ENCODE measurements around the gene GJA9. TPM values are rescaled to one million over a fixed set of nuclear protein-coding genes. Genes with fewer than 3 reads are reported as not detected.

Gene GJA9
- total RNA-seq, 2 donors from 2014 or later, result not detected

DNA sequence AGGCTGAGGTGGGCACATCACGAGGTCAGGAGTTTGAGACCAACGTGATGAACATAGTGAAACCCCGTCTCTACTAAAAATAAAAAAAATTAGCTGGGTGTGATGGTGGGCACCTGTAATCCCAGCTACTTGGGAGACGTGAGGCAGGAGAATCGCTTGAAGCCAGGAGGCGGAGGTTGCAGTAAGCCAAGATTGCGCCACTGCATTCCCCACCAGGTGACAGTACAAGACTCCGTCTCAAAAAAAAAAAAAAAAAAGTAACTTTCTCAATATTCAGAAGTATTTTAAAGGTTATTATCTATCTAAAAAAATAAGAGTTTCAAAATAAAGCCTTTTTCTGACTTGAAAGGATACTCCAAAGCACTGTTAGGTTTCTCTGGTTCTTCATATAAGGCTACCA, 14.2 kb downstream of the GJA9 start:
- no peaks in the 10 kb centered on the region for H3K36me3 ChIP-seq

DNA sequence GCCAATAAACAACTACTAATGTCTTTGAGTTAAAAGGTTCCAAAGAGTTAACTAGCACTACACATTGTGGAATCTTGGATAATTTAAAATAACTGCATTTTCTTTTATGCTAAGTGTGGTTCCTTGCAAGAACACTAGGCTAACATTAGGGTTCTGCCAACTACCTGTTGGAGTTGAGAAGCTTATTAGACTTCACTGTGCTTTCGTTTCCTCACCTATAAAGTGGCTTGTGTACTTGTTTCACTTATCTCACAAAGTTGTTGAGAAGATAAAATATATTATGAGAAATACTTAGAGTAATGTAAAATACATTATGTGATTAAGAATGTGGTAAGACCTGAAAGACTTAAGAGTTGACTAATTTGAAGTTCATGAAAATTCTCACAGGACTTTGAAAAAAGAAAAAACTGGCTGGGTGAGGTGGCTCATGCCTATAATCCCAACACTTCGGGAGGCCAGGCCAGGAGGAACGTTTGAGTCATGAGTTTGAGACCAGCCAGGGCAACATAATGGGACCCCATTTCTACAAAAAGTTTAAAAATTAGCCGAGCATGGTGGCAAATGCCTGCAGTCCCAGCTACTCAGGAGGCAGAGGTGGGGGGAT, 16.2 kb downstream of the GJA9 start:
- TF ChIP-seq, protein P1, sequence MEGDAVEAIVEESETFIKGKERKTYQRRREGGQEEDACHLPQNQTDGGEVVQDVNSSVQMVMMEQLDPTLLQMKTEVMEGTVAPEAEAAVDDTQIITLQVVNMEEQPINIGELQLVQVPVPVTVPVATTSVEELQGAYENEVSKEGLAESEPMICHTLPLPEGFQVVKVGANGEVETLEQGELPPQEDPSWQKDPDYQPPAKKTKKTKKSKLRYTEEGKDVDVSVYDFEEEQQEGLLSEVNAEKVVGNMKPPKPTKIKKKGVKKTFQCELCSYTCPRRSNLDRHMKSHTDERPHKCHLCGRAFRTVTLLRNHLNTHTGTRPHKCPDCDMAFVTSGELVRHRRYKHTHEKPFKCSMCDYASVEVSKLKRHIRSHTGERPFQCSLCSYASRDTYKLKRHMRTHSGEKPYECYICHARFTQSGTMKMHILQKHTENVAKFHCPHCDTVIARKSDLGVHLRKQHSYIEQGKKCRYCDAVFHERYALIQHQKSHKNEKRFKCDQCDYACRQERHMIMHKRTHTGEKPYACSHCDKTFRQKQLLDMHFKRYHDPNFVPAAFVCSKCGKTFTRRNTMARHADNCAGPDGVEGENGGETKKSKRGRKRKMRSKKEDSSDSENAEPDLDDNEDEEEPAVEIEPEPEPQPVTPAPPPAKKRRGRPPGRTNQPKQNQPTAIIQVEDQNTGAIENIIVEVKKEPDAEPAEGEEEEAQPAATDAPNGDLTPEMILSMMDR (IDR thresholded peaks at IDR 0.05), result no peak
- Histone ChIP-seq H3K9me3 (no peaks in the 10 kb centered on the region), H3K27me3 (replicated peaks; ENCODE audit: insufficient read depth) (no peaks in the 10 kb centered on the region), H3K4me3 (no peak overlapping the region), H3K36me3 (no peaks in the 10 kb centered on the region), H3K27ac (no peak overlapping the region), H3K4me1 (ENCODE audit: control insufficient read depth in 1 of 2, low read depth in 2 of 2) (peaks cover 6 to 30% of the 10 kb centered on the region in 2 donors)
- ATAC-seq (ENCODE audit: insufficient number of reproducible peaks, low FRiP score, low read depth) (no peak), DNase-seq (ENCODE audit: low spot score) (no peak)

More for the DNA sequence above, 14.2 kb downstream of the GJA9 start:
- H3K27ac ChIP-seq, result no peak overlapping the region
- TF ChIP-seq, protein P1 (IDR thresholded peaks at IDR 0.05), result no peak
- peaks cover 0 to 18% of the 10 kb centered on the region in 2 donors for H3K4me1 ChIP-seq (ENCODE audit: control insufficient read depth in 1 of 2, low read depth in 2 of 2)
- DNase-seq (ENCODE audit: low spot score) (no peak), ATAC-seq (ENCODE audit: insufficient number of reproducible peaks, low FRiP score, low read depth) (no peak)
- no peaks in the 10 kb centered on the region for H3K27me3 ChIP-seq (replicated peaks; ENCODE audit: insufficient read depth)
- no peaks in the 10 kb centered on the region for H3K9me3 ChIP-seq
- no peak overlapping the region for H3K4me3 ChIP-seq

DNA sequence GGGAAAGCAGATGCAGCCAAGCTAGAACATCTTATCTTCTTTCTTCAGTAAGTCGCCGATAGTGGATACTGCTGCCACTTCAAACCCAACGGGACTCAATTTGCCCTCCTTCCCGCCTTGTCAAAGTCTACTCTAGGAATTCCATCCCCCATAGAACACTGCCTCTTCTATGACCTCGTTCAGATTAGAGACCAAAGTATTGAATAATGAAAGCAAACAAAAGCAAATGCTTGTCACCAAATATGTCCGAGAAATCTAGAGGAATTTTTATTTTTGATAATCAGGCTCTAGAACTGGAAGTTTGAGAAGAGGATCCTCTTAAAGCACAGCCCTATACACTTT, 21.0 kb downstream of the GJA9 start:
- Histone ChIP-seq H3K36me3 (peaks cover 9% of the 10 kb centered on the region), H3K27ac (peak overlapping the region in 1 of 2 donors; percentile 6), H3K9me3 (no peaks in the 10 kb centered on the region), H3K4me1 (ENCODE audit: control insufficient read depth in 1 of 2, low read depth in 2 of 2) (peaks cover 23 to 51% of the 10 kb centered on the region in 2 donors), H3K27me3 (replicated peaks; ENCODE audit: insufficient read depth) (no peaks in the 10 kb centered on the region), H3K4me3 (peak overlapping the region; percentile 90)
- ATAC-seq (ENCODE audit: insufficient number of reproducible peaks, low FRiP score, low read depth) (no peak), DNase-seq (ENCODE audit: low spot score) (no peak)
- TF ChIP-seq, protein P1 (IDR thresholded peaks at IDR 0.05), result no peak

DNA sequence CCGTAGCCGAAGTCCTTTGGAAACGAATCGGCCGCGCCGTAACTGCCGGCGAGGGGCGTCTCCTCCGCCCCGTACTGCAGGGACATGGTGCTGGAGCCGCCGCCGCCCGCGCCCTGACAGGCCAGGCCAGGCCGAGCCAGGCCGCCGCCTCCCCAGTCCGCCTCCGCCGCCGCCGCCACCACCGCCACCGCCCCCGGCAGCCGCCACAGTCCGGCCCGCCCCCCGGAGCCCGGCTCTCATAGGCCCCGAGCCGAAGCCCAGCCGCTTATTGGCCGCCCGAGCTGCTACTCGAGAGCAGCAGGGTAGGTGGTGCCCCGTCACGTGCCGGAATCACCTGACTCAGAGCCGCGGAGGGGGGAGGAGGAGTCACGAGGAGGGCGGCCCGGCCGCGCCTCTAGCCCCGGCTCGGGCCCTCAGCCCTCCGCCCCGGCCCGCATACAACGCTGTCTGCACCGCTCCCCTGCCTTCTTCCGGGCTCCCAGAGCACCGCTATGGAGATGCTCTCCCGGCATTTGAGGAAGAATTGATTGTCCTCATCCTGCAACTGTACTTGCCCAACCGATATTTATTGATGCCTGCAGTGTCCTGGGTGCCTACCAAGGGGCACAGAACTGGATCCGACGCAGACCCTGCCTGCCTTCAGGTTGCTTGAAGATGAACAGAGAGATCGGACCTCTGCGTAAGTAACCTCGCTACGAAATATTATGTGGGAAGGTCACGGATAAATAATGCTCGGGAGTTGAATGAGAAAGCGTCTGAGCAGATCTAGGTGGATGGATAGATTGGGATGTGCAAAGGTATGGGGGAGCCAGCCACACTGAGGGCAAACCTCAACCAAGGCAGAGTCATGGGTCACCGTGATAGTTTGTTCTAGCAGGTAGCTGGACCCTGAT, 21.6 kb downstream of the GJA9 start, which contains the start of gene RRAGC:
Gene RRAGC (minus strand): TSS at position 212 of the 893 bp plus-strand sequence. CDS start 126 bp downstream, at position 86.
- ATAC-seq (ENCODE audit: insufficient number of reproducible peaks, low FRiP score, low read depth) (peak; percentile 98), DNase-seq (ENCODE audit: low spot score) (peak; percentile 99)
- Histone ChIP-seq H3K27me3 (replicated peaks; ENCODE audit: insufficient read depth) (no peaks in the 10 kb centered on the region), H3K4me1 (ENCODE audit: control insufficient read depth in 1 of 2, low read depth in 2 of 2) (peaks cover 23 to 56% of the 10 kb centered on the region in 2 donors), H3K9me3 (no peaks in the 10 kb centered on the region), H3K36me3 (peaks cover 13% of the 10 kb centered on the region), H3K27ac (peak within 1 kb of the TSS; percentile 52 to 61), H3K4me3 (peak within 1 kb of the TSS; percentile 90)
- TF ChIP-seq, protein P1 (IDR thresholded peaks at IDR 0.05), result no peak

Data from thoracic aorta (tissue), 2 donors.